GM19238 (cell line): ENCODE measurements around the gene HMCN2.

Experiments
- DNase-seq: peaks from one replicate; pipeline ENCODE4 v3.0.0; 2011; ENCODE audit warnings: low spot score; ENCODE audit not compliant: insufficient read length

Gene HMCN2

DNA sequence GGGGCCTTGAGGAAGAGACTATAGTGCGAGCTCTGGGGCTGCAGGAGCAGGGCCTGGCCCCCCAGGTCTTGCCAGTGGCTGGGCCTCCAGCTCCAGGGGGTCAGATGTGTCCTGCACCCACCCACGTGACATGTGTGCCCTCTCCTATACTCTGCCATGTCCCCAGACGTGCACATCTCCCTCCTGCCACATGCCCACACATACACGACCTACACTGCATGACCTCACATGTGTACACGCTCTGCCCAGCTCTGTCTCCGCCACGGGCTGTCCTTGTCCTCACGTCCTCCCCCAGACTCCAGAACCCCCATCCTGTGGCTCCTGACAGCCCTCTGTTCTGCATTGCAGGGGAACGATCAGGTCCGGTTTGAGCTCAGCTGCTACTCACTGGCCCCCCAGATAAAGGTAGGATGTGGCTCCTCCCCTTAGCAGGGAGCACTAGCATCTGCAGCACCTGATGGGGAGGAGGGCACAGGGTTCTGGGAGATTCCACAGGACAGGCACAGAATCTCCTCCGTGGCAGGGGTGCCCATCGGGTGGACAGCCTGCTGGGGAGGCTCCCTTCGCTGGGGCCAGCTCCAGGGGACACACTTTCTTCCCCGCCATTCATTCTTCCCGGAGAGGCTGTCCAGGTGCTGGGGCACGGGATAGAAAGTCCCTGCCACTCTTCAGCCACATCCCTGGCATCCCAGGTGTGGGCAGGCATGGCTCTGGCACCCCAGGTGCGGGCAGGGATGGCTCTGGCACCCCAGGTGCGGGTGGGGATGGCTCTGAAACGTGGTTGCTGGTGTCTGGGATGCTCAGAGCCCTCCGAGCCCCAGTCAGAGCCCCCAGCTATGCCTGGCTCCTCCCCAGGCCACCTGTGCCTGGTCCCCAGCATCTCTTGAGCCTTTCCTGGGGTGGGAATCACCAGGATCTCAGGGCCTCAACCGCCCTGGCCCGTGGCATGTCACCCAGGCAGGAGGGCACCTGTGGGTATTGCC is 198.5 kb downstream of the HMCN2 start:
- DNase-seq, result no peak

- DNase-seq, result no peak
Measured at GRCh38 chr9:130465383-130466096, 200.0 kb downstream of the HMCN2 start.

DNA sequence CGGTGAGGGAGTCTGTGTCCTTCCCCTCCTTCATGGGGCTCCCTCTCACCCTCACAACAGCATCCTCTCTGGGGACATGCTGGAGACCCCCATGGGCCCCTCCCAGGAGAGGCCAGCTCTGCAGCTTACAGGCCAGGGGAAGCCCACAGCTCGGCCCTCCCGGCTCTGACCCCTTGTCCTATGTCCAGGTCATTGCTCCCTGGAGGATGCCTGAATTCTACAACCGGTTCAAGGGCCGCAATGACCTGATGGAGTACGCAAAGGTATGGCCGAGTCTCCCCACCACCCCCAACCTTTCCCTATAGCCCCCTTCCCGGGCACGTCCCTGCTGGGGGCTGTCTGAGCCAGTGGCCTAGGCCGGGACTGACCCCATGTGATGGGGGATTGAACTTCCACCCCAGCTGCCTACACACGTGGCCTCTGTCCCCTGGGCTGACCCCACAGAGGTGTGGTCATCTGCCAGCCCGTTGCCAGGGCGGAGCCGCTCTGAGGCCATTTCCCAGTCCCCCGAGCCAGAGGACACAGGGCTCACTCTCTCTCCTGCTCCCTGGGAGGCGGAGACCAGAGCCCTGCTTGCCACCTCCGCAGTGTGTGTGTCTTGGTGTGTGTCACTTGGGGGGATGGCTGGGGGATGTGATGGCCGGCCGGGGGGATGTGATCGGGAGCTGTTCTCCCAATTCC is 201.1 kb downstream of the HMCN2 start:
- DNase-seq, result no peak

DNA sequence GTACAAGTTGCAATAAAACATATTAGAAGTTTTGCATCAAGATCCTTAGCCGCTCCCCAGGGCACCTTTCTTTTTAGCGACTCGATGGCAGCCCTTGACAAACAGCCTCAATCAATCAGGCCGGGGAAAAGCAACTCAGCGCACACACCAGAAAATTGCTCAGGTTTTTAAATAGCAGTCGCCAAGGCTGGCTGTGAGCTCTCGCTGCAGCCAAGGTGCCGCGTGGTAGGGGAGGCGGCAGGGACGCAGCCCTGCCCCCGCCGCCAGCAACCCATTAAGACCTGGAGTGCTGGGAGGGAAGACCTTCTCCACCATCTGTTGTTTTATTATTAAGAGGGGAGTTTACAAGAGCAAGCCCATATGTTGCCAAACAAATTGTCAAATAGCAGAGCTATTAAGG is 201.8 kb downstream of the HMCN2 start:
- no peak for DNase-seq

DNA sequence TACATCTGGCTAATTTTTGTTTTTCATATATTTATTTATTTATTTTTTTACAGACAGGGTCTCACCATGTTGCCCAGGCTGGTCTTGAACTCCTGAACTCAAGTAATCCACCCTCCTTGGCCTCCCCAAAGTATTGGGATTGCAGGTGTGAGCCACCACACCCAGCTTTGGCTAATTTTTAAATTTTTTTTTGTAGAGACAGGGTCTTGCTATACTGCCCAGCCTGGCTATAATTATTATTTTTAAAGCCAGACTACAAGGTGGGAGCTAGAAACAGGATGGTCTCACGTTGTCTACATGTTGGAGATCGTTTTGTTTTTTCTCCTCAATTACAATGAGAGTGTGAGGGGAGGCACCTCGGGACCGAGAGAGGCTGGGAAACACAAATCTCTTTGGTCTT is 203.0 kb downstream of the HMCN2 start:
- no peak for DNase-seq

GRCh38 chr9:130470269-130470668 is 204.7 kb downstream of the HMCN2 start:
- no peak for DNase-seq

- no peak for DNase-seq
Measured at GRCh38 chr9:130470950-130471349, 205.4 kb downstream of the HMCN2 start.

- no peak for DNase-seq
Measured at GRCh38 chr9:130471411-130472183, 206.0 kb downstream of the HMCN2 start.

GRCh38 chr9:130472184-130472705 is 206.7 kb downstream of the HMCN2 start:
- DNase-seq, result no peak

DNA sequence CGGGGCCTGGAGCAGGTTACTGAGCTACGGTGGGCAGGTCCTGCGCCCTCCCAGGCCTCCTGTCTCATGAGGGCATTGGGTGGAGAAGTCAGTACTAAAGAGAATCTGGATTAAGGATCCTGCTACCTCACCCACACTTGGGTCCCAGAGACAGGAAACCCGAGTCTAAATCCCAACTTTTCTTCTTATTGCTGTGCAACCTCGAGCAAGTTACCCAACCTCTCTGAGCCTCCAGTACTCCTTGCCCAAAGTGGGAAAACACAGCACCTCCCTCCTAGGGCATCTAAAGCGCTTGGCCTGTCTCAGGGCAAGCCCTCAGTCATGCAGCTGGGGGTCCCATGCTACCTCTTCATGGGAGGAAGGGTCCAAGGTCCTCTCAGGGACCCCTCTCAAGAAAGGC is 207.4 kb downstream of the HMCN2 start:
- DNase-seq, result no peak

DNA sequence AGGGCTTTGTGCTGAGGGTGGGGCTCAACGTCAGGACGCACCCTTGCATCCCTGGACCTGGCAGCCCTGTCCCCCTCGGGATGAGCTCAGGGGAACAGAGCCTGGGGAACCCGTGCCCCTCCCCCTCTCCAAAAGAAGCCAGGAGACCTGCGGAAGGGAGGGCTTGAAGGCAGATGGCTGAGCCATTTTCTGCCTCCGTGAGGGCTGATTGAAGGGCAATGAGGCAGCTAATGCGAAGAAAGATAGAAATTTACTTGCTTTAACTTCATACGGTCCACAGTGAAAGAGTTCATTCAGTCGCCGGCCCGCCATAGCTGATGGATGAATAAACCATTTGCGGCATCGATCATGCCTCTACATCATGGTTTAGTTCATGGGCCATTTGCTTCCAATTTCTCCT is 208.0 kb downstream of the HMCN2 start:
- DNase-seq, result no peak

GRCh38 chr9:130474106-130474505 is 208.5 kb downstream of the HMCN2 start:
- no peak for DNase-seq

DNA sequence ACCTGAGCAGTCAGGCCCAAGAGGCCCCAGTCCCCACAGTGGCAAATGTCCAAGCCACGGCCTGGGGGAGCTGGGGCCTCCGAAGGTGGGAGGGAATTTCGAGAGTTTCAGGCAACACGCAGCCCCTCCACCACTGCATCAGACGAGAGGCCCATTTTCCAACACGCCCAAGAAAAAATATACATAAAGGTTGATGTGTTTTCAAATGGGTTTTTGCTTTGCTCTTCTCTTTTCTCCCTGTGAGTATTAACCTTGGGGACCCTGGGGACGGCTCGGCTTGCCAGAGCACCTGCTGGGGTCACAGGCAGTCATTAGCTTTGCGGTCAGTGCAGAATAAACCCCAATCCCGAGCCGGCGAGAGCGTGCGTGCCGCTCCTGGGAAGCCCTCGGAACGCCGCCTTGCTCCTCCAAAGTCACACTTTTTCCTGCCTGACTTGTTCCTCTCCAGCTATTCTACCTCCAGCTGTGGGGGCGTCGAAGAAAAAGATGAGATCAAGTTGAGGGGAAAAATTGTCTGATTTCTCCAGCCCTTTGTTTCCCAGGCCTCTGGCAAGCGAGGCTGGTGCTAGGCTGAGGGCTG is 210.7 kb downstream of the HMCN2 start:
- no peak for DNase-seq

DNA sequence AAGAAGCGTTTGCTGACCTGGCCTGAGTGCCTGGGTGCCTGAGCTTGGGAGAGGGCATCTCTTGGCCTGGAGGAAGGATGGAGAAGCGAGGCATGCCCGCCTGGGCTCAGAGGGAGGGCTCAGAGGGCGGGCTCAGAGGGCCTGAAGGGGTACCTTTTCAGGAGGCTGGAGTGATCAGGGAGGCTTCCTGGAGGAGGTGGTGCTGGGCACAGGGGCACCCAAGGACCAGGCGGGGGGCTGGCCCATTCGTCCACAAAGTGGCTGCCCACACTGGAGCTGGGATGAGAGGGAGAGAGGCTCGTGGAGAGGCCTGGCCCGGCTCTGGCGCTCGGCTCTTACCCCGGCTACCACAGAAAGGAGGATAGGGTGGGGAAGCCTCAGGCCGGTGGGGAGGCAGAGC is 212.0 kb downstream of the HMCN2 start:
- no peak for DNase-seq

DNA sequence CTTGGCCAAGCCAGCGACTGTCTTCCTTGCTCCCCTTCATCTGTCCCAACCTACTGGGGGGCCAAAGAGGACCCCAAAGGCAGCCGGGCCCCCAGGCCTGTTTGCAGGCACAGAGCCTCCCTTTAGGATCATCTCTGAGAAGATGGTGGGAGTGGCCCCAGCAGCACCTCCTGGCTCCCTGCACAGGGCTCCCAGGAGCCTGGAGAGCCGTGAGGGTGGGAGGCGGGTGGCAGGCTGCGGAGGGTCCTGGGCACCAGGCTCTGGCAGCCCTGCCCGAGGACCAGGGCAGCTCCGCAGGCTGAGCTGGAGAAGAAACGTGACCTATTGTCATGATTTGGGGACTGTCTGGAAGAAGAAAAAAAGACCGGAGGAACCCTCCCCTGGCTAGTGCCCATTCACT is 212.6 kb downstream of the HMCN2 start:
- no peak for DNase-seq

- no peak for DNase-seq
Measured at GRCh38 chr9:130478736-130479575, 213.4 kb downstream of the HMCN2 start.

DNA sequence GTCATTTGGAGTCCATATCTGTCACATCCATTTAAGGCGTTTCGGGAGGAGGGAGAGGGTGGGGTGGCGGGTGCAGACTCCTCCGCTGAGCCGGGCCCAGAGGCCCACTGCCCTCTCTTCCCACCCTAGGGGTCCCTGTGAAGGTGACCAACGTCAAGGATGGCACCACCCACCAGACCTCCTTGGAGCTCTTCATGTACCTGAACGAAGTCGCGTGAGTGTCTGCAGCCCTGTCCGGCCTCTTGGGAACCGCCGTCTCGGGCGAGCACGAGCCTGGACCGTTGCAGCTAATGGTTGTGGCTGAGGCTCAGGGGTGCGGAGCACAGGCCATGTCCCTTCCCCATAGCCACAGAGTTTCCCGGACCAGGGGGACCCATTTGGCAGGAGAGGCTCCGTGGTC is 214.0 kb downstream of the HMCN2 start:
- no peak for DNase-seq

GRCh38 chr9:130480673-130481072 is 215.1 kb downstream of the HMCN2 start:
- DNase-seq, result no peak

DNA sequence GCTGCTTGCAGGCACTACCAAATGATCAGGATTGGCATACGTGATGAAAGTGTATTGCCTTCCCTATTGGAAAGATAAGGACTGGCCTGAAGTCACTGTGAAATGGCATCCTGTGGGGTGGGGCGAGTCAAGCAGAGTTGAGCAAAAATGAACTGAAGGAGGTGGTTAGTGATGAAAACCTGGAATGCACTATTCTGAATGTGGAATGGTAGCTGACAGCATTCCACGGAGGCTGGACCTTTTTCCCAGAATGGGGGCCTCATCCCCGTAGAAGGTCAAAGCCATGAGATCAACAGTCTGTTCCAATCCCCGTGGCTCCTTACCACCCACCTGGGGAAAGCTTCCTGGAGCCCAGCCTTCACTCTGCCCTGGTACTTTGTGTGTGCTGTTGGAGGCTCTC is 216.9 kb downstream of the HMCN2 start:
- no peak for DNase-seq
